Gastroesophageal sphincter (tissue), 4 donors: ENCODE measurements around the gene SNAPC4. TPM values are rescaled to one million over a fixed set of nuclear protein-coding genes. Genes with fewer than 3 reads are reported as not detected.

Experiments
- ATAC-seq: fragments of 150-250 bp; one replicate; pipeline ENCODE4 v1.9.1; 2016; ENCODE audit warnings: mild to moderate bottlenecking, moderate library complexity
- H3K27ac ChIP-seq, 4 donors: fragments of 200-600 bp; sonication (generic) in 3 of 4; 1 replicate in 3 of 4; 2 replicates in 1 of 4; pipeline ENCODE4 v1.5.1; 2016 to 2019
- H3K27me3 ChIP-seq: fragments of 200-600 bp; sonication (generic); one replicate; pipeline ENCODE4 v1.5.1; 2019
- H3K36me3 ChIP-seq, 2 donors: fragments of 200-600 bp; sonication (generic); one replicate each; pipeline ENCODE4 v1.5.1; 2019; ENCODE audit warnings: control low read depth in 1 of 2
- H3K4me1 ChIP-seq, 3 donors: fragments of 200-600 bp; sonication (generic); 1 replicate in 2 of 3; 2 replicates in 1 of 3; pipeline ENCODE4 v1.5.1; 2016 to 2019; ENCODE audit warnings: control low read depth in 2 of 3
- H3K4me3 ChIP-seq, 2 donors: fragments of 200-600 bp; sonication (generic); one replicate each; pipeline ENCODE4 v1.5.1; 2019; ENCODE audit warnings: mild to moderate bottlenecking in 1 of 2, moderate library complexity in 1 of 2
- H3K9me3 ChIP-seq, 3 donors: fragments of 200-600 bp; sonication (generic); one replicate each; pipeline ENCODE4 v1.5.1; 2017 to 2019; ENCODE audit warnings: control low read depth in 2 of 3
- EP300 ChIP-seq: sonication (generic); formaldehyde crosslinking; IDR thresholded peaks from one replicate; pipeline ENCODE4 v1.6.1; 2017; ENCODE audit warnings: antibody characterized with exemption, mild to moderate bottlenecking
- POLR2A ChIP-seq, 2 donors: fragments of 450-650 bp; IDR thresholded peaks; one replicate each; pipeline ENCODE4 v1.6.1; 2017; ENCODE audit warnings: antibody characterized with exemption in 2 of 2, mild to moderate bottlenecking in 2 of 2, moderate library complexity in 1 of 2
- POLR2AphosphoS5 ChIP-seq: sonication (generic); formaldehyde crosslinking; IDR thresholded peaks from one replicate; pipeline ENCODE4 v1.6.1; 2017; ENCODE audit warnings: antibody characterized with exemption
- WGBS, 2 donors: methylation state at CpG; one replicate each; pipeline ENCODE4 v1.1.5; 2018; ENCODE audit warnings: low coverage in 1 of 2; 5-methylcytosine and 5-hydroxymethylcytosine counted together
- total RNA-seq, 4 donors: library from RNA; depleted of rRNA; stranded (reverse); fragments of >200 nt; gene quantifications; one replicate each; pipeline ENCODE4 v1.1.0, GENCODE V29; 2016
- TF ChIP-seq, protein P1 (sequence below), 4 experiments: fragments of 200-600 bp in 2 of 4; fragments of 450-650 bp in 2 of 4; sonication (generic) in 1 of 4; IDR thresholded peaks; one replicate each; pipeline ENCODE4 v1.5.1; 2017 to 2019; ENCODE audit warnings: antibody characterized with exemption in 4 of 4, mild to moderate bottlenecking in 2 of 4, moderate library complexity in 2 of 4

The SNAPC4 gene
- total RNA-seq, 4 donors from 2014 or later: 3.5 to 8.4 (median 5.5) TPM

GRCh38 chr9:136351252-136351800, 48.6 kb downstream of the SNAPC4 start:
- ATAC-seq: no peak
- TF ChIP-seq POLR2AphosphoS5 (no peak), EP300 (no peak), POLR2A (IDR thresholded peaks at IDR 0.05) (no peak)
- TF ChIP-seq, protein P1, sequence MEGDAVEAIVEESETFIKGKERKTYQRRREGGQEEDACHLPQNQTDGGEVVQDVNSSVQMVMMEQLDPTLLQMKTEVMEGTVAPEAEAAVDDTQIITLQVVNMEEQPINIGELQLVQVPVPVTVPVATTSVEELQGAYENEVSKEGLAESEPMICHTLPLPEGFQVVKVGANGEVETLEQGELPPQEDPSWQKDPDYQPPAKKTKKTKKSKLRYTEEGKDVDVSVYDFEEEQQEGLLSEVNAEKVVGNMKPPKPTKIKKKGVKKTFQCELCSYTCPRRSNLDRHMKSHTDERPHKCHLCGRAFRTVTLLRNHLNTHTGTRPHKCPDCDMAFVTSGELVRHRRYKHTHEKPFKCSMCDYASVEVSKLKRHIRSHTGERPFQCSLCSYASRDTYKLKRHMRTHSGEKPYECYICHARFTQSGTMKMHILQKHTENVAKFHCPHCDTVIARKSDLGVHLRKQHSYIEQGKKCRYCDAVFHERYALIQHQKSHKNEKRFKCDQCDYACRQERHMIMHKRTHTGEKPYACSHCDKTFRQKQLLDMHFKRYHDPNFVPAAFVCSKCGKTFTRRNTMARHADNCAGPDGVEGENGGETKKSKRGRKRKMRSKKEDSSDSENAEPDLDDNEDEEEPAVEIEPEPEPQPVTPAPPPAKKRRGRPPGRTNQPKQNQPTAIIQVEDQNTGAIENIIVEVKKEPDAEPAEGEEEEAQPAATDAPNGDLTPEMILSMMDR (IDR thresholded peaks at IDR 0.05): no peak
- Histone ChIP-seq H3K9me3 (no peaks in the 10 kb centered on the region), H3K4me1 (peaks cover 0 to 32% (median 8%) of the 10 kb centered on the region in 3 donors), H3K4me3 (no peak overlapping the region), H3K27ac (no peak overlapping the region), H3K36me3 (peaks cover 0 to 29% of the 10 kb centered on the region in 2 donors), H3K27me3 (no peaks in the 10 kb centered on the region)
- no CpG with 5 or more reads among the region's 11 CpGs for WGBS, 2 donors

Other genes starting within 250 kb of the SNAPC4 start
- gene LHX3, start 195.0 kb downstream of the SNAPC4 start, total RNA-seq: not detected
- gene QSOX2, start 154.4 kb downstream of the SNAPC4 start, total RNA-seq: 1 to 10 TPM; 3.4 to 7.2 (median 5.2) TPM
- not detected for gene CCDC187, start 96.1 kb downstream of the SNAPC4 start, total RNA-seq
- gene GPSM1, start 72.6 kb downstream of the SNAPC4 start, total RNA-seq: 10 to 100 TPM in 3 of 4 donors, 1 to 10 TPM in 1; 10.0 to 14.9 (median 13.0) TPM
- gene DNLZ, start 36.4 kb downstream of the SNAPC4 start, total RNA-seq: 10 to 100 TPM in 3 of 4 donors, 1 to 10 TPM in 1; 8.4 to 23.7 (median 15.7) TPM
- 1 to 10 TPM; 1.3 to 2.3 (median 1.8) TPM for gene CARD9, start 26.5 kb downstream of the SNAPC4 start, total RNA-seq
- gene ENTR1, start 10.4 kb upstream of the SNAPC4 start, total RNA-seq: 10 to 100 TPM; 26.3 to 55.1 (median 44.0) TPM
- 10 to 100 TPM; 36.4 to 59.3 (median 39.8) TPM for gene PMPCA, start 10.5 kb upstream of the SNAPC4 start, total RNA-seq
- gene INPP5E, start 39.7 kb upstream of the SNAPC4 start, total RNA-seq: 10 to 100 TPM in 2 of 4 donors, 1 to 10 TPM in 2; 7.2 to 13.1 (median 10.0) TPM
- gene SEC16A, start 82.9 kb upstream of the SNAPC4 start, total RNA-seq: 10 to 100 TPM; 35.5 to 71.0 (median 50.5) TPM
- gene NOTCH1, start 145.9 kb upstream of the SNAPC4 start, total RNA-seq: 10 to 100 TPM; 31.1 to 72.1 (median 44.0) TPM